Esophagus muscularis mucosa (tissue), 4 donors: ENCODE measurements around the gene SH3RF3. TPM values are rescaled to one million over a fixed set of nuclear protein-coding genes. Genes with fewer than 3 reads are reported as not detected.

Experiments
- DNase-seq: peaks from one replicate; pipeline ENCODE4 v3.0.0-alpha.2; 2017; ENCODE audit errors: extremely low spot score
- H3K27ac ChIP-seq, 4 donors: fragments of 200-600 bp; sonication (generic); replicated peaks in 1 of 4; 1 replicate in 3 of 4; 2 replicates in 1 of 4; pipeline ENCODE4 v1.5.1; 2016 to 2019; ENCODE audit warnings: mild to moderate bottlenecking in 1 of 4
- H3K27me3 ChIP-seq, 4 donors: fragments of 200-600 bp; sonication (generic); one replicate each; pipeline versions ENCODE4 v1.5.1 to v1.6.0; 2016 to 2019
- H3K36me3 ChIP-seq, 4 donors: fragments of 200-600 bp; sonication (generic); one replicate each; pipeline ENCODE4 v1.5.1; 2016 to 2019
- H3K4me1 ChIP-seq, 4 donors: fragments of 200-600 bp; sonication (generic); one replicate each; pipeline ENCODE4 v1.5.1; 2016 to 2019
- H3K4me3 ChIP-seq, 4 donors: fragments of 200-600 bp; sonication (generic); 1 replicate in 2 of 4; 2 replicates in 2 of 4; pipeline ENCODE4 v1.5.1; 2016 to 2019; ENCODE audit warnings: mild to moderate bottlenecking in 4 of 4, moderate library complexity in 1 of 4
- H3K9me3 ChIP-seq, 4 donors: fragments of 200-600 bp; sonication (generic); 1 replicate in 3 of 4; 2 replicates in 1 of 4; pipeline ENCODE4 v1.5.1; 2016 to 2019
- CTCF ChIP-seq, 3 experiments: fragments of 200-600 bp in 2 of 3; fragments of 450-650 bp in 1 of 3; sonication (generic) in 2 of 3; IDR thresholded peaks; one replicate each; pipeline ENCODE4 v1.5.1; 2017 to 2019; ENCODE audit warnings: antibody characterized with exemption in 3 of 3, mild to moderate bottlenecking in 2 of 3, moderate library complexity in 1 of 3
- EP300 ChIP-seq: sonication (generic); formaldehyde crosslinking; IDR thresholded peaks from one replicate; pipeline ENCODE4 v1.6.1; 2017; ENCODE audit warnings: antibody characterized with exemption
- POLR2A ChIP-seq: fragments of 450-650 bp; IDR thresholded peaks from one replicate; pipeline ENCODE4 v1.6.1; 2017; ENCODE audit warnings: antibody characterized with exemption, moderate library complexity, mild to moderate bottlenecking, low read depth
- POLR2AphosphoS5 ChIP-seq, 2 donors: sonication (generic); formaldehyde crosslinking; IDR thresholded peaks; one replicate each; pipeline ENCODE4 v1.6.1; 2017; ENCODE audit warnings: antibody characterized with exemption in 2 of 2
- WGBS: methylation state at CpG from one replicate; pipeline ENCODE4 v1.1.5; 2018; 5-methylcytosine and 5-hydroxymethylcytosine counted together
- intact Hi-C: fragments of 100-400 bp; cut with DNase I; formaldehyde crosslinking; loops from one replicate; pipeline ENCODE4 v1.15.1; 2023
- total RNA-seq, 4 donors: library from RNA; depleted of rRNA; stranded (reverse); fragments of >200 nt; gene quantifications; one replicate each; pipeline versions ENCODE4 v1.1.0 to v1.2.1, GENCODE V29; 2016

The SH3RF3 gene
- total RNA-seq, 4 donors from 2014 or later = 6.3 to 17.5 (median 11.3) TPM

GRCh38 chr2:109325570-109325969 is 196.6 kb downstream of the SH3RF3 start:
- H3K27ac ChIP-seq = peak overlapping the region; percentile 20 to 62 (median 46)
- no peak for TF ChIP-seq POLR2A
- no peak for TF ChIP-seq EP300
- no peak for TF ChIP-seq CTCF (IDR thresholded peaks at IDR 0.05)
- no peak for TF ChIP-seq POLR2AphosphoS5 (IDR thresholded peaks at IDR 0.05)
- DNase-seq = no peak
- no peaks in the 10 kb centered on the region for H3K27me3 ChIP-seq
- peaks cover 44 to 52% (median 47%) of the 10 kb centered on the region in 4 donors for H3K4me1 ChIP-seq
- 90% methylated on average over 4 of the region's 4 CpGs for WGBS
- H3K4me3 ChIP-seq = no peak overlapping the region
- H3K9me3 ChIP-seq = no peaks in the 10 kb centered on the region
- no peaks in the 10 kb centered on the region for H3K36me3 ChIP-seq
- intact Hi-C loops = loop anchor here (5.0 kb wide), 1 partner anchor 193 kb away; no protein-coding TSS in a partner anchor

- Histone ChIP-seq H3K27ac (no peak overlapping the region), H3K4me1 (peaks cover 41 to 55% (median 44%) of the 10 kb centered on the region in 4 donors), H3K4me3 (no peak overlapping the region), H3K9me3 (no peaks in the 10 kb centered on the region), H3K27me3 (no peaks in the 10 kb centered on the region), H3K36me3 (no peaks in the 10 kb centered on the region)
- intact Hi-C loops = loop anchor here (5.0 kb wide), 1 partner anchor 194 kb away; no protein-coding TSS in a partner anchor
- no peak for DNase-seq
- TF ChIP-seq CTCF (IDR thresholded peaks at IDR 0.05) = no peak
- TF ChIP-seq POLR2AphosphoS5 (IDR thresholded peaks at IDR 0.05) = no peak
- no peak for TF ChIP-seq EP300
- no peak for TF ChIP-seq POLR2A
- 96% methylated on average over 4 of the region's 4 CpGs for WGBS
Observed at GRCh38 chr2:109326306-109326705, 197.3 kb downstream of the SH3RF3 start.

- 95% methylated on average over 4 of the region's 4 CpGs for WGBS
- intact Hi-C loops = no loop called here
- TF ChIP-seq POLR2AphosphoS5 (IDR thresholded peaks at IDR 0.05) (no peak), POLR2A (no peak), CTCF (IDR thresholded peaks at IDR 0.05) (no peak), EP300 (no peak)
- Histone ChIP-seq H3K27me3 (no peaks in the 10 kb centered on the region), H3K36me3 (no peaks in the 10 kb centered on the region), H3K27ac (no peak overlapping the region), H3K9me3 (no peaks in the 10 kb centered on the region), H3K4me3 (no peak overlapping the region), H3K4me1 (peaks cover 25 to 38% (median 31%) of the 10 kb centered on the region in 4 donors)
- DNase-seq = no peak
Observed at GRCh38 chr2:109330056-109330455, 201.1 kb downstream of the SH3RF3 start.

- DNase-seq = no peak
Observed at GRCh38 chr2:109331081-109331480, 202.1 kb downstream of the SH3RF3 start.

More at GRCh38 chr2:109331081-109331480, 202.1 kb downstream of the SH3RF3 start:
- Histone ChIP-seq H3K4me3 (no peak overlapping the region), H3K27ac (no peak overlapping the region), H3K4me1 (peaks cover 17 to 30% (median 23%) of the 10 kb centered on the region in 4 donors), H3K36me3 (no peaks in the 10 kb centered on the region), H3K9me3 (no peaks in the 10 kb centered on the region), H3K27me3 (no peaks in the 10 kb centered on the region)
- TF ChIP-seq POLR2A = no peak
- TF ChIP-seq EP300 = no peak
- no peak for TF ChIP-seq POLR2AphosphoS5 (IDR thresholded peaks at IDR 0.05)
- TF ChIP-seq CTCF (IDR thresholded peaks at IDR 0.05) = no peak
- WGBS = 53% methylated on average over 4 of the region's 4 CpGs
- intact Hi-C loops = no loop called here
